GM12878 (cell line): Measurements from ENCODE around the gene SYNGR1. TPM values are rescaled to one million over a fixed set of nuclear protein-coding genes. Genes with fewer than 3 reads are reported as not detected.

Source experiments
- ATAC-seq: fragments of 200-7000 bp; cut with Tn5 transposase; 3 replicates; pipeline ENCODE4 v1.9.1; 2020; ENCODE audit warnings: mild to moderate bottlenecking, moderate library complexity
- BruUV-seq: library from RNA; stranded (reverse); fragments of 400-500 nt; replicated peaks from 2 replicates; lab custom pipeline; 2021; lab: Mats Ljungman, UMichigan
- CTCF ChIA-PET: fragments of 300-600 bp; sonication (Branson Sonifier 250); formaldehyde crosslinking; extraction: SDS; loops from one replicate; lab custom pipeline; 2021; ENCODE audit warnings: inconsistent platforms; lab: Yijun Ruan, JAX
- POLR2A ChIA-PET: fragments of 350-600 bp; formaldehyde crosslinking; extraction: SDS; loops from one replicate; lab custom pipeline; 2021; ENCODE audit warnings: inconsistent platforms; lab: Charles Lee
- RAD21 ChIA-PET: fragments of 300-600 bp; sonication (Branson Sonifier 250); formaldehyde crosslinking; loops from one replicate; lab custom pipeline; 2023; ENCODE audit warnings: antibody characterized with exemption; ENCODE audit not compliant: unreplicated experiment; lab: Charles Lee
- SMC1A ChIA-PET: fragments of 300-600 bp; sonication (Branson Sonifier 250); formaldehyde crosslinking; loops from one replicate; lab custom pipeline; 2023; ENCODE audit not compliant: unreplicated experiment, uncharacterized antibody; lab: Charles Lee
- DNase-seq: peaks from one replicate; pipeline ENCODE4 v3.0.0-alpha.2; 2011; ENCODE audit warnings: low read depth, low spot score
- FAIRE-seq: peaks from 3 replicates; lab custom pipeline; 2011; peaks lifted over from hg19 to GRCh38; lab: Jason Lieb, UNC
- H2AFZ ChIP-seq: 2 replicates; pipeline ENCODE4 v1.6.0; 2011; ENCODE audit warnings: low read depth, low read length, control low read depth; ENCODE audit not compliant: control insufficient read depth
- H3K27ac ChIP-seq: 2 replicates; pipeline ENCODE4 v1.5.1; 2011; ENCODE audit warnings: control low read depth; ENCODE audit not compliant: control insufficient read depth, insufficient read depth
- H3K27me3 ChIP-seq, 2 experiments: replicated peaks in 1 of 2; 2 replicates each; pipeline versions ENCODE4 v1.6.0 to v1.6.1; 2011; ENCODE audit warnings: low read length in 1 of 2; ENCODE audit not compliant: control insufficient read depth in 2 of 2, insufficient read depth in 2 of 2
- H3K36me3 ChIP-seq, 2 experiments: 2 replicates each; pipeline ENCODE4 v1.5.1; 2011; ENCODE audit warnings: low read length in 1 of 2; ENCODE audit not compliant: control insufficient read depth in 2 of 2, insufficient read depth in 2 of 2
- H3K4me1 ChIP-seq: 2 replicates; pipeline ENCODE4 v1.6.1; 2011; ENCODE audit warnings: mild to moderate bottlenecking, low read length, moderate library complexity, mixed read lengths; ENCODE audit not compliant: control insufficient read depth, insufficient read depth
- H3K4me2 ChIP-seq: 2 replicates; pipeline ENCODE4 v1.6.0; 2011; ENCODE audit warnings: control low read depth; ENCODE audit not compliant: control insufficient read depth, insufficient read depth
- H3K4me3 ChIP-seq: fragments of 200-600 bp; sonication (generic); 2 replicates; pipeline ENCODE4 v1.5.1; 2016
- H3K79me2 ChIP-seq: 2 replicates; pipeline ENCODE4 v1.6.0; 2011; ENCODE audit warnings: low read length; ENCODE audit not compliant: control insufficient read depth, insufficient read depth
- H3K9ac ChIP-seq: 2 replicates; pipeline ENCODE4 v1.8.0; 2011; ENCODE audit warnings: low read length, control low read depth, mixed read lengths; ENCODE audit not compliant: control insufficient read depth, insufficient read depth
- H3K9me3 ChIP-seq: replicated peaks from 3 replicates; pipeline ENCODE4 v1.5.1; 2011; ENCODE audit warnings: mild to moderate bottlenecking, low read length; ENCODE audit not compliant: control insufficient read depth, insufficient read depth
- H4K20me1 ChIP-seq: 2 replicates; pipeline ENCODE4 v1.6.0; 2011; ENCODE audit not compliant: control insufficient read depth, insufficient read depth
- KLF5 ChIP-seq: fragments of 450-650 bp; IDR thresholded peaks from 2 replicates; pipeline ENCODE4 v1.6.1; 2014; ENCODE audit warnings: mild to moderate bottlenecking; ENCODE audit not compliant: partially characterized antibody
- NR2C2 ChIP-seq: IDR thresholded peaks from 2 replicates; pipeline ENCODE4 v1.6.1; 2011; ENCODE audit warnings: borderline replicate concordance, low read depth; ENCODE audit not compliant: control insufficient read depth, insufficient read length
- PML ChIP-seq: IDR thresholded peaks from 2 replicates; pipeline ENCODE4 v1.6.1; 2012; ENCODE audit warnings: low read length, inconsistent platforms
- POLR2A ChIP-seq: IDR thresholded peaks from 2 replicates; pipeline ENCODE4 v1.6.1; 2011; ENCODE audit warnings: low read depth, mild to moderate bottlenecking, low read length
- POLR2AphosphoS5 ChIP-seq: IDR thresholded peaks from 2 replicates; pipeline ENCODE4 v1.6.1; 2011; ENCODE audit warnings: mild to moderate bottlenecking, low read length, inconsistent platforms
- RCOR1 ChIP-seq: conservative IDR thresholded peaks from 2 replicates; pipeline ENCODE4 v1.6.1; 2012; ENCODE audit warnings: low read depth, low read length, improper control_type of control experiment
- RUNX3 ChIP-seq: IDR thresholded peaks from 2 replicates; pipeline ENCODE4 v1.6.1; 2012; ENCODE audit warnings: low read length, inconsistent platforms
- SIX5 ChIP-seq: IDR thresholded peaks from 2 replicates; pipeline ENCODE4 v1.6.1; 2011; ENCODE audit warnings: mild to moderate bottlenecking, low read depth, low read length, moderate library complexity; ENCODE audit not compliant: severe bottlenecking
- SP1 ChIP-seq: IDR thresholded peaks from one replicate; pipeline ENCODE4 v1.6.1; 2011; ENCODE audit warnings: low read depth, low read length
- TCF3 ChIP-seq: IDR thresholded peaks from 2 replicates; pipeline ENCODE4 v1.6.1; 2012; ENCODE audit warnings: low read depth, mild to moderate bottlenecking, low read length, borderline replicate concordance; ENCODE audit not compliant: insufficient read depth
- ZNF622 ChIP-seq: fragments of 450-650 bp; IDR thresholded peaks from 2 replicates; pipeline ENCODE4 v1.6.1; 2017; ENCODE audit warnings: mild to moderate bottlenecking, inconsistent platforms
- WGBS: methylation state at CpG from one replicate; pipeline ENCODE4 v1.1.6; 2016; ENCODE audit warnings: low lambda C conversion rate; ENCODE audit not compliant: insufficient replicate concordance, insufficient coverage; ENCODE audit errors: missing lambda C conversion rate; 5-methylcytosine and 5-hydroxymethylcytosine counted together
- in situ Hi-C: fragments of 300-500 bp; cut with MboI; formaldehyde crosslinking; loops from 9 replicates; pipeline ENCODE4 v1.14.3; 2018; ENCODE audit warnings: mixed read lengths
- intact Hi-C: fragments of 100-400 bp; cut with micrococcal nuclease; formaldehyde crosslinking; loops from one replicate; pipeline ENCODE4 v1.14.2; 2022; ENCODE audit not compliant: unreplicated experiment
- polyA plus RNA-seq, 11 experiments: library from polyadenylated mRNA; depleted of rRNA in 4 of 11; unstranded in 6 of 11; stranded (reverse) in 5 of 11; fragments of >200 nt; fragmentation: Nextera tagmentation in 4 of 11; fragmentation: Illumina TruSeq in 1 of 11; extraction: Ambion mirVana in 4 of 11; extraction: Trizol in 1 of 11; gene quantifications; 1 replicate in 1 of 11; 2 replicates in 10 of 11; pipeline versions ENCODE4 v1.2.1 to v1.2.3, GENCODE V29; 2011 to 2016; ENCODE audit warnings: inconsistent platforms in 2 of 11, missing spikeins in 2 of 11, low read depth in 1 of 11
- total RNA-seq, 4 experiments: library from RNA; depleted of rRNA in 3 of 4; stranded (reverse); fragments of >200 nt in 3 of 4; fragmentation: Illumina TruSeq in 1 of 4; extraction: Trizol in 1 of 4; gene quantifications; 2 replicates each; pipeline versions ENCODE4 v1.2.1 to v1.2.3, GENCODE V29; 2013 to 2021
- TF ChIP-seq, protein P1 (sequence below), 3 experiments: IDR thresholded peaks in 2 of 3; conservative IDR thresholded peaks in 1 of 3; 2 replicates each; pipeline ENCODE4 v1.5.1; 2011; ENCODE audit warnings: low read depth in 3 of 3, low read length in 3 of 3, mild to moderate bottlenecking in 3 of 3, control low read depth in 2 of 3, moderate library complexity in 2 of 3, inconsistent platforms in 1 of 3, mixed read lengths in 1 of 3; ENCODE audit not compliant: control insufficient read depth in 2 of 3, insufficient read depth in 1 of 3; ENCODE audit errors: extremely low read depth in 1 of 3
- TF ChIP-seq, protein P2 (sequence below): IDR thresholded peaks from 2 replicates; pipeline ENCODE4 v1.6.1; 2011; ENCODE audit warnings: low read depth, low read length, improper control_type of control experiment, borderline replicate concordance
- TF ChIP-seq, protein P3 (sequence below): IDR thresholded peaks from 2 replicates; pipeline ENCODE4 v1.6.1; 2012; ENCODE audit warnings: mild to moderate bottlenecking, low read depth, low read length
- TF ChIP-seq, protein P4 (sequence below): fragments of 150-350 bp; IDR thresholded peaks from 2 replicates; pipeline ENCODE4 v1.6.1; 2014; ENCODE audit warnings: mild to moderate bottlenecking, low read depth, low read length

SYNGR1 gene
- total and polyA plus RNA-seq, 10 of the 15 experiments (the other 5 are each of a cell fraction or from before 2014, with no cell fraction given): 0.87 to 9.2 (median 3.5) TPM

DNA sequence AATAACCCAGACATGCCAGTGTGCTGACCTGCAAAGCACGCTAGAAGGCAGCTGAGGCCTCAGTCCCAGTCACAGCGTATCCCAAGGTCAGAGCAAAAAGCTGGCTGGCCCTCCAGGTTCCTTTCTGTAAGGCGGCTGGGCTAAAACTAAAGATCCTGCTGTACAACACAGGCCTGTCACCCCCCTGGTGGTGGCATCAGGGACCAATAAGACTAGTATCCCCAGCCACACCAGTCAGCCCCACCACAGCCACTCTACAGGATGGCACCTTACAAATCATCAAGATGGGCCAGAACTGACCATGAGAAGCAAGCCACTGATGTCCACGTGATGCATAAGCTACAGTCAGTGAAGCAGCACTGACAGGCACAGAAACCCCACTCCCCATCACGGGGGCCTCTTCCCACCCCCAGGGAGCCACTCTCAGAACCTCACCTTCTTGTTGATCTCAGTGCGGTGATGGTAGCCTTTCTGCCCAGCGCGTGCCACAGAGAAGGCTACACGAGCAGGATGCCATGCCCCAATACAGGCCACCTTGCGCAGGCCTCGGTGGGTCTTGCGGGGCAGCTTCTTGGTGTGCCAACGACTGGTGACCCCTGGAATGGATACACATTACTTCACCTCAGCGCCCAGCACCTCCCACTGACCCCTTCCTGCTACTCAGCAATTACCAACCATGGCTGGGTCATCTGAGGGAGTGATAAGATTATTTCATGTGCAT, 35.4 kb upstream of the SYNGR1 start:
- FAIRE-seq: no peak
- ATAC-seq: no peak
- peaks cover 30% of the 10 kb centered on the region for H4K20me1 ChIP-seq
- WGBS: 84% methylated on average over 14 of the region's 14 CpGs
- H2AFZ ChIP-seq: no peak overlapping the region
- no peak overlapping the region for H3K9ac ChIP-seq
- no peaks in the 10 kb centered on the region for H3K9me3 ChIP-seq
- no peak for DNase-seq
- peak overlapping the region; percentile 77 for H3K4me2 ChIP-seq
- POLR2A ChIA-PET: interaction anchor here (2.3 kb wide), 1 partner anchor 11 kb away, joined by 8 read pairs; no protein-coding TSS in a partner anchor
- in situ Hi-C loops (loop anchor here (5.0 kb wide), 2 partner anchors 142 to 307 kb away; no protein-coding TSS in a partner anchor), intact Hi-C loops (loop anchor here (5.0 to 10.0 kb wide), 2 partner anchors 307 to 550 kb away; no protein-coding TSS in a partner anchor)
- peak overlapping the region; percentile 85; the same call in 1 of the 2 replicates for H3K4me3 ChIP-seq
- RAD21 ChIA-PET: interaction anchor here (1.6 to 7.0 kb wide), 2 partner anchors 144 to 214 kb away, joined by 5 to 76 read pairs; no protein-coding TSS in a partner anchor
- H3K4me1 ChIP-seq: peaks cover 31% of the 10 kb centered on the region
- CTCF ChIA-PET: interaction anchor here (0.7 to 6.9 kb wide), 9 partner anchors 19 to 444 kb away, joined by 3 to 99 read pairs (median 9); partner anchors contain the start of gene ATF4
- SMC1A ChIA-PET: interaction anchor here (0.7 to 5.7 kb wide), 7 partner anchors 8 to 444 kb away, joined by 3 to 70 read pairs (median 5); no protein-coding TSS in a partner anchor
- H3K27me3 ChIP-seq: no peaks in the 10 kb centered on the region
- peaks cover 51 to 56% of the 10 kb centered on the region in 2 experiments for H3K36me3 ChIP-seq
- H3K27ac ChIP-seq: no peak overlapping the region
- peaks cover 55% of the 10 kb centered on the region for H3K79me2 ChIP-seq
- no TSS peak for BruUV-seq
- peak; percentile 51 for TF ChIP-seq POLR2A
- TF ChIP-seq, protein P1, sequence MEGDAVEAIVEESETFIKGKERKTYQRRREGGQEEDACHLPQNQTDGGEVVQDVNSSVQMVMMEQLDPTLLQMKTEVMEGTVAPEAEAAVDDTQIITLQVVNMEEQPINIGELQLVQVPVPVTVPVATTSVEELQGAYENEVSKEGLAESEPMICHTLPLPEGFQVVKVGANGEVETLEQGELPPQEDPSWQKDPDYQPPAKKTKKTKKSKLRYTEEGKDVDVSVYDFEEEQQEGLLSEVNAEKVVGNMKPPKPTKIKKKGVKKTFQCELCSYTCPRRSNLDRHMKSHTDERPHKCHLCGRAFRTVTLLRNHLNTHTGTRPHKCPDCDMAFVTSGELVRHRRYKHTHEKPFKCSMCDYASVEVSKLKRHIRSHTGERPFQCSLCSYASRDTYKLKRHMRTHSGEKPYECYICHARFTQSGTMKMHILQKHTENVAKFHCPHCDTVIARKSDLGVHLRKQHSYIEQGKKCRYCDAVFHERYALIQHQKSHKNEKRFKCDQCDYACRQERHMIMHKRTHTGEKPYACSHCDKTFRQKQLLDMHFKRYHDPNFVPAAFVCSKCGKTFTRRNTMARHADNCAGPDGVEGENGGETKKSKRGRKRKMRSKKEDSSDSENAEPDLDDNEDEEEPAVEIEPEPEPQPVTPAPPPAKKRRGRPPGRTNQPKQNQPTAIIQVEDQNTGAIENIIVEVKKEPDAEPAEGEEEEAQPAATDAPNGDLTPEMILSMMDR (IDR thresholded peaks at IDR 0.05 in 2 of 3, conservative IDR thresholded peaks at IDR 0.05 in 1 of 3; ENCODE audit: control insufficient read depth in 2 of 3, extremely low read depth in 1 of 3, insufficient read depth in 1 of 3, low read depth in 3 of 3, low read length in 3 of 3): peak in 2 of 3 experiments; percentile 22 to 25; a peak in 2 of 6 replicates
- TF ChIP-seq RUNX3: no peak
- TF ChIP-seq SIX5: no peak
- no peak for TF ChIP-seq KLF5
- TF ChIP-seq ZNF622: no peak
- TF ChIP-seq, protein P2, sequence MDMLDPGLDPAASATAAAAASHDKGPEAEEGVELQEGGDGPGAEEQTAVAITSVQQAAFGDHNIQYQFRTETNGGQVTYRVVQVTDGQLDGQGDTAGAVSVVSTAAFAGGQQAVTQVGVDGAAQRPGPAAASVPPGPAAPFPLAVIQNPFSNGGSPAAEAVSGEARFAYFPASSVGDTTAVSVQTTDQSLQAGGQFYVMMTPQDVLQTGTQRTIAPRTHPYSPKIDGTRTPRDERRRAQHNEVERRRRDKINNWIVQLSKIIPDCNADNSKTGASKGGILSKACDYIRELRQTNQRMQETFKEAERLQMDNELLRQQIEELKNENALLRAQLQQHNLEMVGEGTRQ: no peak
- TF ChIP-seq TCF3: no peak
- TF ChIP-seq, protein P3, sequence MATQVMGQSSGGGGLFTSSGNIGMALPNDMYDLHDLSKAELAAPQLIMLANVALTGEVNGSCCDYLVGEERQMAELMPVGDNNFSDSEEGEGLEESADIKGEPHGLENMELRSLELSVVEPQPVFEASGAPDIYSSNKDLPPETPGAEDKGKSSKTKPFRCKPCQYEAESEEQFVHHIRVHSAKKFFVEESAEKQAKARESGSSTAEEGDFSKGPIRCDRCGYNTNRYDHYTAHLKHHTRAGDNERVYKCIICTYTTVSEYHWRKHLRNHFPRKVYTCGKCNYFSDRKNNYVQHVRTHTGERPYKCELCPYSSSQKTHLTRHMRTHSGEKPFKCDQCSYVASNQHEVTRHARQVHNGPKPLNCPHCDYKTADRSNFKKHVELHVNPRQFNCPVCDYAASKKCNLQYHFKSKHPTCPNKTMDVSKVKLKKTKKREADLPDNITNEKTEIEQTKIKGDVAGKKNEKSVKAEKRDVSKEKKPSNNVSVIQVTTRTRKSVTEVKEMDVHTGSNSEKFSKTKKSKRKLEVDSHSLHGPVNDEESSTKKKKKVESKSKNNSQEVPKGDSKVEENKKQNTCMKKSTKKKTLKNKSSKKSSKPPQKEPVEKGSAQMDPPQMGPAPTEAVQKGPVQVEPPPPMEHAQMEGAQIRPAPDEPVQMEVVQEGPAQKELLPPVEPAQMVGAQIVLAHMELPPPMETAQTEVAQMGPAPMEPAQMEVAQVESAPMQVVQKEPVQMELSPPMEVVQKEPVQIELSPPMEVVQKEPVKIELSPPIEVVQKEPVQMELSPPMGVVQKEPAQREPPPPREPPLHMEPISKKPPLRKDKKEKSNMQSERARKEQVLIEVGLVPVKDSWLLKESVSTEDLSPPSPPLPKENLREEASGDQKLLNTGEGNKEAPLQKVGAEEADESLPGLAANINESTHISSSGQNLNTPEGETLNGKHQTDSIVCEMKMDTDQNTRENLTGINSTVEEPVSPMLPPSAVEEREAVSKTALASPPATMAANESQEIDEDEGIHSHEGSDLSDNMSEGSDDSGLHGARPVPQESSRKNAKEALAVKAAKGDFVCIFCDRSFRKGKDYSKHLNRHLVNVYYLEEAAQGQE: no peak
- TF ChIP-seq, protein P4, sequence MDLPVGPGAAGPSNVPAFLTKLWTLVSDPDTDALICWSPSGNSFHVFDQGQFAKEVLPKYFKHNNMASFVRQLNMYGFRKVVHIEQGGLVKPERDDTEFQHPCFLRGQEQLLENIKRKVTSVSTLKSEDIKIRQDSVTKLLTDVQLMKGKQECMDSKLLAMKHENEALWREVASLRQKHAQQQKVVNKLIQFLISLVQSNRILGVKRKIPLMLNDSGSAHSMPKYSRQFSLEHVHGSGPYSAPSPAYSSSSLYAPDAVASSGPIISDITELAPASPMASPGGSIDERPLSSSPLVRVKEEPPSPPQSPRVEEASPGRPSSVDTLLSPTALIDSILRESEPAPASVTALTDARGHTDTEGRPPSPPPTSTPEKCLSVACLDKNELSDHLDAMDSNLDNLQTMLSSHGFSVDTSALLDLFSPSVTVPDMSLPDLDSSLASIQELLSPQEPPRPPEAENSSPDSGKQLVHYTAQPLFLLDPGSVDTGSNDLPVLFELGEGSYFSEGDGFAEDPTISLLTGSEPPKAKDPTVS: no peak
- TF ChIP-seq SP1: no peak
- TF ChIP-seq POLR2AphosphoS5: 0 out of 2 replicates have a peak, but pooled peaks have one; percentile 21
- no peak for TF ChIP-seq NR2C2
- TF ChIP-seq RCOR1: no peak
- no peak for TF ChIP-seq PML
